ENCODE measurements around the gene FABP3. TPM values are rescaled to one million over a fixed set of nuclear protein-coding genes. Genes with fewer than 3 reads are reported as not detected.

FABP3 gene
- total and polyA plus RNA-seq, 2 of the 4 experiments (the other 2 are of a cell fraction): 4.8 to 8.6 TPM

GRCh38 chr1:31401241-31401640 is 28.4 kb upstream of the FABP3 start:
- Histone ChIP-seq H2AK9ac (replicated peaks; ENCODE audit: low read depth, low read length, poor library complexity) (no peak overlapping the region), H3K27ac (ENCODE audit: insufficient read depth, low read length) (no peak overlapping the region), H2BK120ac (ENCODE audit: low read depth, low read length) (peak overlapping the region; percentile 11; the same call in 1 of the 2 replicates), H3K4me3 (ENCODE audit: insufficient read depth, low read depth, low read length) (no peak overlapping the region), H3K56ac (ENCODE audit: extremely low read depth, insufficient read depth, low read length) (no peak overlapping the region), H3K14ac (replicated peaks; ENCODE audit: low read depth, low read length) (no peak overlapping the region), H3K27me3 (ENCODE audit: control insufficient read depth, insufficient read depth, low read length) (no peaks in the 10 kb centered on the region), H3K9me3 (ENCODE audit: control insufficient read depth, insufficient read depth, low read length) (no peaks in the 10 kb centered on the region), H3K4me2 (ENCODE audit: low read depth, low read length) (no peak overlapping the region), H3K9ac (ENCODE audit: low read depth, low read length) (no peak overlapping the region), H3K18ac (ENCODE audit: low read depth, low read length) (peak overlapping the region; percentile 12; the same call in 1 of the 2 replicates), H3K79me1 (ENCODE audit: low read depth in 1 of 2, low read length in 2 of 2) (peaks cover 0 to 2% of the 10 kb centered on the region in 2 experiments; a peak in 1 of 4 replicates), H3K36me3 (ENCODE audit: control insufficient read depth, insufficient read depth, low read length) (no peaks in the 10 kb centered on the region), H2BK15ac (ENCODE audit: low read depth, low read length) (peak overlapping the region; percentile 35; the same call in 1 of the 3 replicates), H2AFZ (replicated peaks; ENCODE audit: low read length, poor library complexity) (peak overlapping the region; percentile 40), H4K91ac (ENCODE audit: insufficient read depth, low read depth, low read length) (peak overlapping the region; percentile 23; the same call in 1 of the 2 replicates), H4K5ac (ENCODE audit: low read depth, low read length) (0 out of 2 replicates have a peak overlapping the region, but pooled peaks have one; percentile 42), H3K23ac (ENCODE audit: low read depth, low read length) (peak overlapping the region; percentile 45; the same call in 1 of the 2 replicates), H3K4me1 (ENCODE audit: control insufficient read depth, insufficient read depth, low read length) (peaks cover 12% of the 10 kb centered on the region), H4K20me1 (ENCODE audit: insufficient read depth, low read length) (no peaks in the 10 kb centered on the region), H2AK5ac (ENCODE audit: low read depth, low read length) (no peak overlapping the region), H2BK5ac (ENCODE audit: low read depth, low read length, poor library complexity, severe bottlenecking) (peak overlapping the region; percentile 7), H2BK20ac (ENCODE audit: low read depth, low read length) (peak overlapping the region; percentile 2), H3K4ac (ENCODE audit: low read depth, low read length) (0 out of 2 replicates have a peak overlapping the region, but pooled peaks have one; percentile 28), H4K8ac (ENCODE audit: low read depth in 2 of 2, low read length in 2 of 2) (0 out of 4 replicates have a peak overlapping the region, but pooled peaks of 1 of the 2 experiments have one; percentile 35), H3K9me1 (ENCODE audit: insufficient read depth, low read length) (peaks cover 10% of the 10 kb centered on the region)
- ATAC-seq (ENCODE audit: low read depth): no peak
- in situ Hi-C loops (cut with MboI; ENCODE audit: low sequenced_read_pairs): no loop called here
- TF ChIP-seq CEBPB (IDR thresholded peaks at IDR 0.05; ENCODE audit: low read depth, low read length) (no peak), CTCF (conservative IDR thresholded peaks at IDR 0.05; ENCODE audit: low read depth, low read length) (0 out of 2 replicates have a peak, but pooled peaks have one; percentile 18), MXI1 (IDR thresholded peaks at IDR 0.05; ENCODE audit: borderline replicate concordance, low read depth, low read length) (no peak)
- dilution Hi-C loops (cut with HindIII; ENCODE audit: low sequenced_read_pairs, unreplicated experiment): no loop called here
- ChIA-PET POLR2A (ENCODE audit: unreplicated experiment) (no interaction called here), CTCF (no interaction called here)
- peak; percentile 40 for DNase-seq
- intact Hi-C loops (cut with micrococcal nuclease): no loop called here
- no CpG with 5 or more reads among the region's 2 CpGs for WGBS, 2 experiments (ENCODE audit: extremely low coverage in 2 of 2, insufficient read length in 1 of 2)
- BruUV-seq (replicated peaks): no TSS peak

Data from IMR-90 (cell line).